ENCODE data around the gene EXOC2.

GRCh38 chr6:683742-684440 is 9.0 kb downstream of the EXOC2 start:
- TF ChIP-seq, protein P1, sequence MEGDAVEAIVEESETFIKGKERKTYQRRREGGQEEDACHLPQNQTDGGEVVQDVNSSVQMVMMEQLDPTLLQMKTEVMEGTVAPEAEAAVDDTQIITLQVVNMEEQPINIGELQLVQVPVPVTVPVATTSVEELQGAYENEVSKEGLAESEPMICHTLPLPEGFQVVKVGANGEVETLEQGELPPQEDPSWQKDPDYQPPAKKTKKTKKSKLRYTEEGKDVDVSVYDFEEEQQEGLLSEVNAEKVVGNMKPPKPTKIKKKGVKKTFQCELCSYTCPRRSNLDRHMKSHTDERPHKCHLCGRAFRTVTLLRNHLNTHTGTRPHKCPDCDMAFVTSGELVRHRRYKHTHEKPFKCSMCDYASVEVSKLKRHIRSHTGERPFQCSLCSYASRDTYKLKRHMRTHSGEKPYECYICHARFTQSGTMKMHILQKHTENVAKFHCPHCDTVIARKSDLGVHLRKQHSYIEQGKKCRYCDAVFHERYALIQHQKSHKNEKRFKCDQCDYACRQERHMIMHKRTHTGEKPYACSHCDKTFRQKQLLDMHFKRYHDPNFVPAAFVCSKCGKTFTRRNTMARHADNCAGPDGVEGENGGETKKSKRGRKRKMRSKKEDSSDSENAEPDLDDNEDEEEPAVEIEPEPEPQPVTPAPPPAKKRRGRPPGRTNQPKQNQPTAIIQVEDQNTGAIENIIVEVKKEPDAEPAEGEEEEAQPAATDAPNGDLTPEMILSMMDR (IDR thresholded peaks at IDR 0.05), result no peak
- TF ChIP-seq POLR2A (IDR thresholded peaks at IDR 0.05), result no peak

Measured in adrenal gland (tissue), 5 donors.